Natural killer cell treated with Interleukin-12 subunit alpha and Interleukin-12 subunit beta and Interleukin-15 and Interleukin-18, amount 100 ng/mL, for 72 hours (primary cell): Measurements from ENCODE around the gene OTOGL. TPM values are rescaled to one million over a fixed set of nuclear protein-coding genes. Genes with fewer than 3 reads are reported as not detected.
"Not testable (repeated sequence)": the region's sequence is repeated elsewhere in the genome, so short reads cannot be mapped to it uniquely, and the experiment has no call there.

Experiments
- ATAC-seq, 2 donors: fragments of 150-1000 bp; cut with Tn5 transposase in 1 of 2; sonication (Bioruptor Pico), chemical (Tn5 transposase) in 1 of 2; 2 replicates each; pipeline ENCODE4 v1.10.0; 2021
- DNase-seq: peaks from one replicate; pipeline ENCODE4 v3.0.0; 2022; ENCODE audit warnings: low spot score
- H3K27ac Mint-ChIP-seq, 2 donors: 1 replicate in 1 of 2; 2 replicates in 1 of 2; pipeline ENCODE4 v1.8.0; 2022; ENCODE audit warnings: mixed read lengths in 2 of 2, mild to moderate bottlenecking in 1 of 2, moderate library complexity in 1 of 2
- H3K27me3 Mint-ChIP-seq, 2 donors: 1 replicate in 1 of 2; 2 replicates in 1 of 2; pipeline ENCODE4 v1.8.0; 2022; ENCODE audit warnings: mixed read lengths in 2 of 2
- H3K36me3 Mint-ChIP-seq: one replicate; pipeline ENCODE4 v1.8.0; 2022; ENCODE audit warnings: mixed read lengths
- H3K4me1 Mint-ChIP-seq, 2 donors: 1 replicate in 1 of 2; 2 replicates in 1 of 2; pipeline ENCODE4 v1.8.0; 2022; ENCODE audit warnings: low read depth in 2 of 2, mixed read lengths in 2 of 2, mild to moderate bottlenecking in 1 of 2
- H3K4me3 Mint-ChIP-seq: one replicate; pipeline ENCODE4 v1.8.0; 2022; ENCODE audit warnings: mixed read lengths
- H3K9me3 Mint-ChIP-seq: 2 replicates; pipeline ENCODE4 v1.8.0; 2022; ENCODE audit warnings: mixed read lengths
- total RNA-seq, 2 donors: library from RNA; stranded (reverse); gene quantifications; one replicate each; pipeline ENCODE4 v1.2.3, GENCODE V29; 2022

Gene OTOGL
- total RNA-seq, 2 donors from 2014 or later: not detected

- no peak overlapping the region for H3K4me3 Mint-ChIP-seq
- no peak for ATAC-seq
Measured at GRCh38 chr12:80293759-80294158, 194.4 kb downstream of the OTOGL start.

GRCh38 chr12:80299219-80299618, 199.9 kb downstream of the OTOGL start:
- Mint-ChIP-seq H3K36me3 (no peaks in the 10 kb centered on the region), H3K4me1 (peaks cover 0 to 5% of the 10 kb centered on the region in 2 donors), H3K27me3 (peaks cover 7 to 14% of the 10 kb centered on the region in 2 donors), H3K9me3 (no peaks in the 10 kb centered on the region), H3K27ac (no peak overlapping the region), H3K4me3 (no peak overlapping the region)
- DNase-seq: no peak
- no peak for ATAC-seq

More at GRCh38 chr12:80293759-80294158, 194.4 kb downstream of the OTOGL start:
- Mint-ChIP-seq H3K27me3 (peaks cover 3 to 13% of the 10 kb centered on the region in 2 donors), H3K9me3 (no peaks in the 10 kb centered on the region), H3K36me3 (no peaks in the 10 kb centered on the region), H3K4me1 (no peaks in the 10 kb centered on the region), H3K27ac (no peak overlapping the region)
- DNase-seq: no peak

GRCh38 chr12:80299976-80300375, 200.6 kb downstream of the OTOGL start:
- ATAC-seq: peak in 1 of 2 donors; percentile 56

DNA sequence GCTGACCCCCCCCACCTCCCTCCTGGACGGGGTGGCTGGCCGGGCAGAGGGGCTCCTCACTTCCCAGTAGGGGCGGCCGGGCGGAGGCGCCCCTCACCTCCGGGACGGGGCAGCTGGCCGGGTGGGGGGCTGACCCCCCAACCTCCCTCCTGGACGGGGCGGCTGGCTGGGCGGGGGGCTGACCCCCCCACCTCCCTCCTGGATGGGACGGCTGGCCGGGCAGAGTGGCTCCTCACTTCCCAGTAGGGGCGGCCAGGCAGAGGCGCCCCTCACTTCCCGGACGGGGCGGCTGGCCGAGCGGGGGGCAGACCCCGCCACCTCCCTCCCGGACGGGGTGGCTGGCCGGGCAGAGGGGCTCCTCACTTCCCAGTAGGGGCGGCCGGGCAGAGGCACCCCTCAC, 208.1 kb downstream of the OTOGL start:
- H3K4me1 Mint-ChIP-seq, H3K36me3 Mint-ChIP-seq, H3K4me3 Mint-ChIP-seq, H3K9me3 Mint-ChIP-seq, H3K27ac Mint-ChIP-seq, ATAC-seq, DNase-seq: not testable (repeated sequence)
- peaks cover 0 to 15% of the 10 kb centered on the region in 2 donors for H3K27me3 Mint-ChIP-seq

More at GRCh38 chr12:80299976-80300375, 200.6 kb downstream of the OTOGL start:
- DNase-seq: no peak
- Mint-ChIP-seq H3K4me3 (no peak overlapping the region), H3K36me3 (no peaks in the 10 kb centered on the region), H3K4me1 (peaks cover 0 to 5% of the 10 kb centered on the region in 2 donors), H3K27me3 (peaks cover 7 to 14% of the 10 kb centered on the region in 2 donors), H3K9me3 (no peaks in the 10 kb centered on the region), H3K27ac (no peak overlapping the region)

GRCh38 chr12:80313209-80313608, 213.9 kb downstream of the OTOGL start:
- Mint-ChIP-seq H3K4me1 (no peaks in the 10 kb centered on the region), H3K36me3 (no peaks in the 10 kb centered on the region), H3K27me3 (peaks cover 3 to 21% of the 10 kb centered on the region in 2 donors), H3K4me3 (no peak overlapping the region), H3K9me3 (no peaks in the 10 kb centered on the region), H3K27ac (no peak overlapping the region)
- no peak for DNase-seq
- ATAC-seq: no peak

DNA sequence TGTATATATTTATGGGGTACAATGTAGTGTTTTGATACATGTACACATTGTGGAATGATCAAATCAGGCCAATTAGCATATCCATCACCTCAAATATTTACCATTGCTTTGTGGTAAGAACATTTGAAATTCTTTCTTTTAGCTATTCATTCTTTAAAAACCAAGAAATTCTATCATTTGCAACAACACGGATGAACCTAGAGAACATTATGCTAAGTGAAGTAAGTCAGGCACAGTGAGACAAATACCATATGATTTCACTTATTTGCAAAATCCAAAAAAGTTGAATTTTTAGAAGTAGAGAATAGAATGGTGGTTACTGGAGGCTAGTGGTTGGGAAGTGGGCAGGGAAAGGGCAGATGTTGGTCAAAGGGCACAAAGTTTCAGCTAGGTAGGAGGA, 215.4 kb downstream of the OTOGL start:
- H3K9me3 Mint-ChIP-seq: no peaks in the 10 kb centered on the region

DNA sequence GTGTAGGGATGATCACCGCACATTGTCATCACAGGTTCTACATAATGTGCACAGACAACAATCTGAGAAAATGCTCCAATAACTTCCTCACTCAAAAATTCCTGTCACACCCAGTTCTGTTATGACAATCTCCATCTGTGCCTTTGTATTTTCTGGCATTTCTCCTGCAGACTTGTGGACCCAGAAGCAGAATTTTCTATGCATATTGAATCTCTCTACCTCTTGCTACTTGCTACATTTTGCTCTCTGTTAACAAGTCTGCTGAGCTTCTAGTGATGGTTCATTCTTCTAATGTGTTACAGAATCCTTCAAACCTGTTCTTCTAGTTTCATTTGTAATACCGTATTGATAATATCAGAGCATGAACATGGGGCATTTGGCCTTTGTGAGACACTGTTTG, 216.9 kb downstream of the OTOGL start:
- no peak overlapping the region for H3K4me3 Mint-ChIP-seq
- no peaks in the 10 kb centered on the region for H3K9me3 Mint-ChIP-seq
- no peak overlapping the region for H3K27ac Mint-ChIP-seq
- ATAC-seq (no peak), DNase-seq (no peak)
- no peaks in the 10 kb centered on the region for H3K36me3 Mint-ChIP-seq
- peaks cover 3 to 7% of the 10 kb centered on the region in 2 donors for H3K27me3 Mint-ChIP-seq
- no peaks in the 10 kb centered on the region for H3K4me1 Mint-ChIP-seq

More for the DNA sequence above, 215.4 kb downstream of the OTOGL start:
- DNase-seq (no peak), ATAC-seq (no peak)
- Mint-ChIP-seq H3K4me1 (no peaks in the 10 kb centered on the region), H3K4me3 (no peak overlapping the region), H3K27me3 (peaks cover 3 to 11% of the 10 kb centered on the region in 2 donors), H3K36me3 (no peaks in the 10 kb centered on the region), H3K27ac (no peak overlapping the region)

GRCh38 chr12:80317307-80317706, 218.0 kb downstream of the OTOGL start:
- no peak for DNase-seq
- H3K4me3 Mint-ChIP-seq: no peak overlapping the region
- no peaks in the 10 kb centered on the region for H3K9me3 Mint-ChIP-seq
- no peaks in the 10 kb centered on the region for H3K4me1 Mint-ChIP-seq
- H3K27ac Mint-ChIP-seq: no peak overlapping the region
- no peaks in the 10 kb centered on the region for H3K36me3 Mint-ChIP-seq
- peaks cover 3 to 7% of the 10 kb centered on the region in 2 donors for H3K27me3 Mint-ChIP-seq
- no peak for ATAC-seq

DNA sequence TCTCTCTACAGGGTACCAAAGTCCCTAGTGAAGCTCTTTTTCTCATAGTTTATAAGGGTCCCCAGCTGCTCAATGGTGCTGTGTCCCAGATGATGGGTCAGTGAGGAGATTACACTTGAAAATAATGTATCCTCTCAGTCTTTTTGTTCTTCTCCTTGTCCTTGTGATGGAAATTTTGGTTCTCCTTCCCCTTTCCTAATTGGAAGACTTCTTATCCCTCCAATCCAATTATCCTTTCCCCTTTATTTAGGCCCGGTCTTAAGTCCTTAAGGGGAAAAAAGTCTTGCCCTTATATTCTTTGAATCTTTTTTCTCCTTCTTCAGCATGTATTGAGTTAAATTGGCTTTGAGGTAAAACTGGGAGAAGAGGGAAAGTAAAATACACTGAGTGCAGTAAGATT, 218.6 kb downstream of the OTOGL start:
- no peaks in the 10 kb centered on the region for H3K36me3 Mint-ChIP-seq
- no peak overlapping the region for H3K4me3 Mint-ChIP-seq
- ATAC-seq (no peak), DNase-seq (no peak)
- no peaks in the 10 kb centered on the region for H3K9me3 Mint-ChIP-seq
- H3K27me3 Mint-ChIP-seq: peaks cover under 1 to 7% of the 10 kb centered on the region in 2 donors
- no peak overlapping the region for H3K27ac Mint-ChIP-seq
- H3K4me1 Mint-ChIP-seq: no peaks in the 10 kb centered on the region

DNA sequence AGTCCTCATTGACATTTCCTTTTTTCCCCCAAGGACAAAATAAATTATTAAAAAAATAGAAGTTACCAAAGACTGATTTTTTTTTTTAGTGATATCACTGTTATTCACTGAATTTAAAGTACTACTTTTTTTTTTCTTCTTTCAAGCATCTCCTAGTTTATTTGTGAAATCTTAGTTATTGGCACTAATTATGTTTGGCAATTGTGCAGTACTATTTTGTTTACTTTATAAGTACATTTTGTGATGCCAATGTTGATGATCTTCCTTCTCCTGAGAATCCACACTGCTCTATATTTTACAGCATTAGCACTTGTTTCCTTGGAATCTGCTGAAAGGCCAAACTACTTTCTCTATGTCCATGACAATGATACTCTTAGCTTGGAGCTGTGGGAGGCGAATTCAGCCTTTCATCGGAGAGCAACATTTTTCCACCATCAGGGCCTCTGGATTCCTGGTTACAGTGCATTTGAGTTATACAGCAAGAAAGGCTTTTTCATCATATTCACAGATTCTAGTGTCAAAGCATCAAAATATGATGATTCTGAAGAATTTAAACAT, 220.9 kb downstream of the OTOGL start:
- Mint-ChIP-seq H3K4me3 (no peak overlapping the region), H3K36me3 (no peaks in the 10 kb centered on the region), H3K27me3 (peaks cover 3 to 21% of the 10 kb centered on the region in 2 donors), H3K9me3 (no peaks in the 10 kb centered on the region), H3K27ac (no peak overlapping the region), H3K4me1 (no peaks in the 10 kb centered on the region)
- ATAC-seq (no peak), DNase-seq (no peak)

DNA sequence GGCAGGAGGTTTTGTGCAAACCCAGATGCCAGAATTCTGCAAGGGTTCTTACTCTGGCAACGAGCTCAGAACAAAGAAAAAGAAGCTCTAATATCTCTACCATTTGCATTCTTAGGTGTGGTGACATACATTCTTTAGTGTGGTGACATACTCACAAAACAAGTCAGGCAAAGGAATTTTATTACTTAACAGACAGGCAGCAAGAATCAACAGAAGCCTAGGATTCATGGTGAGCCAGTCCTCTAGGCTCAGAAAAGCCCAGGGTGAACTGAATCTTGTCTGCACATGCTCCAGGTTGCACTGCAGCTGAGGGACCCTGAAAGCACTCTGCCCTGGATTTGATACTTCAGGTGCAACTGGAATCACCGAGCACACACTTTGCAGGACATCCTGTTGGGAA, 222.3 kb downstream of the OTOGL start:
- Mint-ChIP-seq H3K4me3 (no peak overlapping the region), H3K36me3 (no peaks in the 10 kb centered on the region), H3K9me3 (no peaks in the 10 kb centered on the region), H3K27me3 (peaks cover 3 to 13% of the 10 kb centered on the region in 2 donors), H3K27ac (no peak overlapping the region), H3K4me1 (no peaks in the 10 kb centered on the region)
- DNase-seq (no peak), ATAC-seq (no peak)

GRCh38 chr12:80325167-80325959, 226.0 kb downstream of the OTOGL start:
- no peak for DNase-seq

DNA sequence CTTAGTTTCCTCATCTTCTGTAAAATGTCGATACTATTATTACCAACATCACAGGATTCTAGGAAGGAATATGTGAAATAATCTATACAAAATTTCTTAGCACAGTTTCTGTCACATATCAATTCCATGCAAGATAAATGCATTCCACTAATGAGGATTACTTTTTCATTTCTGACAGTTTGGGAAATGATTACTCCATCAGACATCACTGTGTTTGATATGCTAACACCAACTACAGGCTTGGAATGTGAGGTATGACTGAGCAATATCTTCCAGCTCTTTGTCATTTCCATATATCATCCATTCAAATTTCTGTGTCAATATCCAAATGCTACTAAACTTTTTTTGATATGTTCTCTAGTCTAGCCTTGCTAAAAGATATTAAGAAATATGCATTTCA, 233.5 kb downstream of the OTOGL start:
- peaks cover 3% of the 10 kb centered on the region for H3K9me3 Mint-ChIP-seq
- no peaks in the 10 kb centered on the region for H3K36me3 Mint-ChIP-seq
- DNase-seq (no peak), ATAC-seq (no peak)
- H3K27ac Mint-ChIP-seq: no peak overlapping the region
- no peak overlapping the region for H3K4me3 Mint-ChIP-seq
- peaks cover 5 to 25% of the 10 kb centered on the region in 2 donors for H3K27me3 Mint-ChIP-seq
- H3K4me1 Mint-ChIP-seq: no peaks in the 10 kb centered on the region

More at GRCh38 chr12:80325167-80325959, 226.0 kb downstream of the OTOGL start:
- H3K9me3 Mint-ChIP-seq: no peaks in the 10 kb centered on the region
- H3K4me1 Mint-ChIP-seq: no peaks in the 10 kb centered on the region
- ATAC-seq: no peak
- H3K27me3 Mint-ChIP-seq: peaks cover 3 to 23% of the 10 kb centered on the region in 2 donors
- no peak overlapping the region for H3K4me3 Mint-ChIP-seq
- H3K27ac Mint-ChIP-seq: no peak overlapping the region
- H3K36me3 Mint-ChIP-seq: no peaks in the 10 kb centered on the region

GRCh38 chr12:80352474-80352873, 253.1 kb downstream of the OTOGL start:
- Mint-ChIP-seq H3K4me3 (no peak overlapping the region), H3K27me3 (no peaks in the 10 kb centered on the region), H3K4me1 (no peaks in the 10 kb centered on the region), H3K27ac (no peak overlapping the region), H3K9me3 (peaks cover 13% of the 10 kb centered on the region), H3K36me3 (no peaks in the 10 kb centered on the region)
- DNase-seq: no peak
- no peak for ATAC-seq
